ENCODE measurements around the gene ZNF284. TPM values are rescaled to one million over a fixed set of nuclear protein-coding genes. Genes with fewer than 3 reads are reported as not detected.
"Not testable (repeated sequence)": the region's sequence is repeated elsewhere in the genome, so short reads cannot be mapped to it uniquely, and the experiment has no call there.

The ZNF284 gene
- total RNA-seq, 2 donors from 2014 or later = 1.2 to 1.6 TPM

DNA sequence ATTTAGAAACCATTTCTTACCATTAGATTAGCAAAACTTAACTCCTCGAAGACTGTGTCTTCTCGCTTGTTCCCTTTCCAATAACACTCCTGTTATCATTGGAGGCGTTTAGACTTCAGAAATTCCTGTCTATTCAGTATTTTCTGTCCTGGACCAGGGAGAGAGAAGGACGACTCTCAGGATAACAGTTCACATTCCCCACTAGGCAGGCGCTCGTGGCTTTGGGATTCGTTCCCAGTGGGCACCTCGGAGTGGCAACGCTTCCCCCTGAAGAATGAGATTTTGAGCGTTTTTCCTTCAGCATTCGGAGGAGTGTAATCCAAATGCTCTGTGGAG, 40.8 kb downstream of the ZNF284 start:
- Histone ChIP-seq H3K27me3 (no peaks in the 10 kb centered on the region), H3K4me1 (peaks cover 0 to 18% of the 10 kb centered on the region in 2 donors), H3K9me3 (peaks cover 12 to 25% of the 10 kb centered on the region in 2 donors), H3K4me3 (peak overlapping the region; percentile 69 to 84), H3K36me3 (peaks cover 23% of the 10 kb centered on the region), H3K27ac (peak overlapping the region; percentile 42 to 59)
- DNase-seq (ENCODE audit: low spot score) = no peak
- no peak for TF ChIP-seq CTCF (IDR thresholded peaks at IDR 0.05)

DNA sequence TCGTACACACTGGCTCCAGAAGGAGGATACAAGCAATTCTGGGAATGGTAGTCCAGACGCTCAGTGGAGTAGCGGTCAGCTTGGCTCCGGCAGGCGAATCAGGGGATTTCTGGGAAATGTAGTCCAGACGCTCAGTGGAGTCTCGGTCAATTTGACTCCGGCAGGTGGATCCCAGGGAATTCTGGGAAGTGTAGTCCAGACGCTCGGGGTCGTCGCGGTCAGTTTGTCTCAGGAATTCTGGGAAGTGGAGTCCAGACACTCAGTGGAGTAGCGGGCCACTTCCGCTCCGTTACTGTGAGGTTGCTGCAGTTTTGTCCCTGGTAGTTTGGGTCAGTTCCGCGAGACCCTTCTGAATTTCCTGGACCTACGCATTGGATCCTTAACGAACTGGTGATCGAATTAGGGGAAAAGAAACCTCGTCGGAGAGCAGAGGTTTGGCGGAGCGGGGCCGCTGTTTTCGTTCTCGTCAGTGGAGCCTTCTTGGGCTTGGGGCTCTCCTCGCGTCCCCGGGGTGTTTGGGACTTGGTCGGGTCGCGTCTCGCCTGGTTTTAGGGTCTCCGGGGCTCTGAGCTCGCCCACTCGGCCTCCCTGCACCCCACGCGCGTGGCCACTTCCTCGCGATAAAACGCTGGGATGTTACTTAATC, 41.3 kb downstream of the ZNF284 start, which contains the start of gene ZNF225:
TSS of gene ZNF225 (plus strand) at position 262 of the 646 bp plus-strand sequence. CDS start 2,429 bp downstream, outside the sequence.
- Histone ChIP-seq H3K9me3 (peaks cover 8 to 20% of the 10 kb centered on the region in 2 donors), H3K27ac (peak within 1 kb of the TSS; percentile 70 to 80), H3K4me1 (peaks cover 0 to 18% of the 10 kb centered on the region in 2 donors), H3K4me3 (peak within 1 kb of the TSS; percentile 69 to 84), H3K36me3 (peaks cover 23% of the 10 kb centered on the region), H3K27me3 (no peaks in the 10 kb centered on the region)
- TF ChIP-seq CTCF (IDR thresholded peaks at IDR 0.05) = no peak
- peak; percentile 98 for DNase-seq (ENCODE audit: low spot score)

DNA sequence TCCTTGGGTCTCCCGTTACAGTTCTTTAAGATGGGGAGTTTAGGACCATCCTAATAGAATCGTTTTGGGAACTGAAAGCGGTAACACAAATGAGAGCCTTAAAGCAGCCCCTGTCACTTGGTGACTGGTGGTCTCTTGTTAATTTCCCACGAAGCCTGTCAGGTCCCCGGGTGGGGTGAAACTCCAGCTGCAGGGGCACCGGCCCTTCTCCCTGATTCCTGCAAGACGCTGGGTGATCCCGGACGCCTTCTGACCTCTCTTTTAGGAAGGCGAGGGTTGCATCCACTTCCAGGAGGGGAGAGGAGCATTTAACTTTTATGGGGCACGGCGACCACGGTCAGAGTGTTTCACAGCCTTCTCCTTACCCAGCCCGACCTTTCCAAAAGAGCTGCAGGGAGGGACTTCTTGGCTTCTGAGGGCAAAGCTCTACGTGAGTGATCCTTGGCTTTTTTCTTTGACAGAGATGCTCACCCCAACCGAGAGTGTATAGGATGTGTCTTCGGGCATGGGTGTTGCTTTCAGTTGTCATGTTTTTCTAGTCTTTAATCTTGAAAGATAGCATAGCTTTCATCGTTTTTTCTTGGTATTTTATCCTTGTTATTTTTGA, 41.9 kb downstream of the ZNF284 start:
- DNase-seq (ENCODE audit: low spot score) = no peak
- Histone ChIP-seq H3K4me1 (peaks cover 0 to 18% of the 10 kb centered on the region in 2 donors), H3K36me3 (peaks cover 26% of the 10 kb centered on the region), H3K27ac (peak overlapping the region; percentile 70 to 80), H3K27me3 (no peaks in the 10 kb centered on the region), H3K4me3 (peak overlapping the region; percentile 69 to 84), H3K9me3 (peaks cover 7 to 16% of the 10 kb centered on the region in 2 donors)
- TF ChIP-seq CTCF (IDR thresholded peaks at IDR 0.05) = no peak

DNA sequence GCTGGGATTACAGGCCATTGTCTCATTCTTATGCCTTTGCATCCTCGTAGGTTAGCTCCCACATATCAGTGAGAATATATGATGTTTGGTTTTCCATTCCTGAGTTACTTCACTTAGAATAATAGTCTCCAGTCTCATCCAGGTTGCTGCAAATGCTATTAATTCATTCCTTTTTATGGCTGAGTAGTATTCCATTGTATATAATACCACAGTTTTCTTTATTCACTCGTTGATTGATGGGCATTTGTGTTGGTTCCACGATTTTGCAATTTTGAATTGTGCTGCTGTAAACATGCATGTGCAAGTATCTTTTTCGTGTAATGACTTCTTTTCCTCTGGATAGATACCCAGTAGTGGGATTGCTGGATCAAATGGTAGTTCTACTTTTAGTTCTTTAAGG, 49.2 kb downstream of the ZNF284 start:
- not testable (repeated sequence) for H3K9me3 ChIP-seq
- peaks cover 82% of the 10 kb centered on the region for H3K36me3 ChIP-seq

GRCh38 chr19:44131955-44132354, 60.0 kb downstream of the ZNF284 start:
- no peak for TF ChIP-seq CTCF (IDR thresholded peaks at IDR 0.05)
- no peak overlapping the region for H3K4me3 ChIP-seq
- no peak overlapping the region for H3K27ac ChIP-seq
- no peaks in the 10 kb centered on the region for H3K27me3 ChIP-seq
- H3K4me1 ChIP-seq = no peaks in the 10 kb centered on the region
- H3K36me3 ChIP-seq = peaks cover 48% of the 10 kb centered on the region
- DNase-seq (ENCODE audit: low spot score) = no peak
- H3K9me3 ChIP-seq = peaks cover 0 to 22% of the 10 kb centered on the region in 2 donors

More for the DNA sequence above, 49.2 kb downstream of the ZNF284 start:
- not testable (repeated sequence) for DNase-seq (ENCODE audit: low spot score); H3K4me1 ChIP-seq; H3K27ac ChIP-seq; H3K27me3 ChIP-seq; H3K4me3 ChIP-seq

Other genes starting within 250 kb of the ZNF284 start
- gene ZNF283, start 244.8 kb upstream of the ZNF284 start, total RNA-seq = 1 to 10 TPM; 4.5 to 6.5 TPM
- 1 to 10 TPM; 2.6 to 3.3 TPM for gene ZNF404, start 188.2 kb upstream of the ZNF284 start, total RNA-seq
- gene ZNF45, start 136.9 kb upstream of the ZNF284 start, total RNA-seq = 1 to 10 TPM; 5.8 to 7.2 TPM
- gene ZNF221, start 120.9 kb upstream of the ZNF284 start, total RNA-seq = 1 to 10 TPM; 3.0 to 4.1 TPM
- 1 to 10 TPM; 3.4 to 5.7 TPM for gene ZNF155, start 88.0 kb upstream of the ZNF284 start, total RNA-seq
- 1 to 10 TPM; 1.6 to 2.1 TPM for gene ZNF230, start 69.2 kb upstream of the ZNF284 start, total RNA-seq
- 1 to 10 TPM; 2.4 to 2.9 TPM for gene ZNF222, start 46.8 kb upstream of the ZNF284 start, total RNA-seq
- gene ZNF223, start 20.1 kb upstream of the ZNF284 start, total RNA-seq = 1 to 10 TPM; 4.2 to 5.4 TPM
- gene ZNF224, start 22.2 kb downstream of the ZNF284 start, total RNA-seq = 10 to 100 TPM in 1 of 2 donors, 1 to 10 TPM in 1; 7.8 to 19.0 TPM
- gene ZNF225, start 41.2 kb downstream of the ZNF284 start, total RNA-seq = 1 to 10 TPM; 2.2 to 2.8 TPM
- gene ZNF234, start 69.4 kb downstream of the ZNF284 start, total RNA-seq = 1 to 10 TPM; 6.0 TPM
- 10 to 100 TPM; 11.5 to 17.1 TPM for gene ZNF226, start 92.9 kb downstream of the ZNF284 start, total RNA-seq
- 1 to 10 TPM; 6.6 to 6.9 TPM for gene ZNF227, start 140.4 kb downstream of the ZNF284 start, total RNA-seq
- 1 to 10 TPM; 3.8 to 5.2 TPM for gene ZNF233, start 187.7 kb downstream of the ZNF284 start, total RNA-seq
- 1 to 10 TPM; 3.0 to 4.5 TPM for gene ZNF235, start 232.9 kb downstream of the ZNF284 start, total RNA-seq

All from right atrium auricular region (tissue), 2 donors.